GM23338 (cell line): ENCODE results near the gene GPR137C. TPM values are rescaled to one million over a fixed set of nuclear protein-coding genes. Genes with fewer than 3 reads are reported as not detected.

ENCODE experiments used
- ATAC-seq: fragments of 200-7000 bp; cut with Tn5 transposase; 3 replicates; pipeline ENCODE4 v1.9.1; 2020
- DNase-seq: peaks from one replicate; pipeline ENCODE4 v3.0.0-alpha.2; 2015; ENCODE audit warnings: low spot score
- H2AFZ ChIP-seq: fragments of 200-600 bp; sonication (generic); 2 replicates; pipeline ENCODE4 v1.8.0; 2016; ENCODE audit warnings: antibody characterized with exemption, mild to moderate bottlenecking, moderate library complexity
- H3F3A ChIP-seq: fragments of 200-600 bp; sonication (generic); replicated peaks from 2 replicates; pipeline ENCODE4 v1.8.0; 2017; ENCODE audit warnings: antibody characterized with exemption, mixed run types, low read depth
- H3K27ac ChIP-seq: fragments of 200-600 bp; sonication (generic); 2 replicates; pipeline ENCODE4 v1.6.1; 2016; ENCODE audit warnings: low read depth
- H3K27me3 ChIP-seq: fragments of 200-600 bp; sonication (generic); 2 replicates; pipeline ENCODE4 v1.8.0; 2016; ENCODE audit warnings: mild to moderate bottlenecking, mixed run types, moderate library complexity; ENCODE audit not compliant: insufficient read depth
- H3K36me3 ChIP-seq: fragments of 200-600 bp; sonication (generic); 2 replicates; pipeline ENCODE4 v1.8.0; 2016; ENCODE audit warnings: mild to moderate bottlenecking; ENCODE audit not compliant: insufficient read depth
- H3K4me1 ChIP-seq: fragments of 200-600 bp; sonication (generic); 2 replicates; pipeline ENCODE4 v1.8.0; 2016; ENCODE audit warnings: mild to moderate bottlenecking, moderate library complexity; ENCODE audit not compliant: insufficient read depth
- H3K4me2 ChIP-seq: fragments of 200-600 bp; sonication (generic); 2 replicates; pipeline ENCODE4 v1.7.1; 2017; ENCODE audit warnings: mixed run types
- H3K4me3 ChIP-seq: fragments of 200-600 bp; sonication (generic); 2 replicates; pipeline ENCODE4 v1.6.1; 2016; ENCODE audit warnings: mixed run types
- H3K79me2 ChIP-seq: fragments of 200-600 bp; sonication (generic); replicated peaks from 2 replicates; pipeline ENCODE4 v1.8.0; 2017; ENCODE audit warnings: mild to moderate bottlenecking; ENCODE audit not compliant: insufficient read depth
- H3K9me2 ChIP-seq: fragments of 200-600 bp; sonication (generic); 2 replicates; pipeline ENCODE4 v1.8.0; 2017; ENCODE audit not compliant: insufficient read depth
- H4K20me1 ChIP-seq: fragments of 200-600 bp; sonication (generic); replicated peaks from 2 replicates; pipeline ENCODE4 v1.8.0; 2017; ENCODE audit warnings: mild to moderate bottlenecking; ENCODE audit not compliant: insufficient read depth
- H3K27ac Mint-ChIP-seq: 2 replicates; pipeline ENCODE4 v1.8.0; 2020; ENCODE audit warnings: inconsistent platforms, mild to moderate bottlenecking, moderate library complexity, mixed read lengths
- H3K27me3 Mint-ChIP-seq: 3 replicates; pipeline ENCODE4 v1.8.0; 2022; ENCODE audit warnings: low read depth, mild to moderate bottlenecking, moderate library complexity, mixed read lengths, inconsistent platforms; ENCODE audit not compliant: insufficient read depth, poor library complexity
- H3K36me3 Mint-ChIP-seq: 3 replicates; pipeline ENCODE4 v1.8.0; 2021; ENCODE audit warnings: low read depth, mild to moderate bottlenecking, inconsistent platforms, moderate library complexity, mixed read lengths
- H3K4me1 Mint-ChIP-seq: 3 replicates; pipeline ENCODE4 v1.8.0; 2020; ENCODE audit warnings: mild to moderate bottlenecking, inconsistent platforms, mixed read lengths
- H3K4me3 Mint-ChIP-seq: 3 replicates; pipeline ENCODE4 v1.8.0; 2021; ENCODE audit warnings: moderate library complexity, mild to moderate bottlenecking, inconsistent platforms, mixed read lengths
- H3K9me3 Mint-ChIP-seq: 3 replicates; pipeline ENCODE4 v1.8.0; 2020; ENCODE audit warnings: moderate library complexity, mild to moderate bottlenecking, inconsistent platforms, mixed read lengths
- CREB1 ChIP-seq: fragments of 250-450 bp; sonication (Bioruptor Pico); IDR thresholded peaks from 2 replicates; pipeline ENCODE4 v1.5.0; 2020; ENCODE audit warnings: low read depth, mild to moderate bottlenecking, moderate library complexity
- CTCF ChIP-seq, 2 experiments: fragments of 200-600 bp in 1 of 2; sonication (generic) in 1 of 2; conservative IDR thresholded peaks; 2 replicates each; pipeline versions ENCODE4 v1.5.1 to v1.6.1; 2016 to 2017; ENCODE audit warnings: antibody characterized with exemption in 2 of 2, low read depth in 2 of 2, mild to moderate bottlenecking in 2 of 2, moderate library complexity in 1 of 2
- ETS1 ChIP-seq: IDR thresholded peaks from 2 replicates; pipeline ENCODE4 v1.6.1; 2016; ENCODE audit warnings: antibody characterized with exemption
- EZH2 ChIP-seq: fragments of 200-600 bp; sonication (generic); IDR thresholded peaks from one replicate; pipeline ENCODE4 v1.8.0; 2017; ENCODE audit warnings: antibody characterized with exemption, mild to moderate bottlenecking, low read depth; ENCODE audit not compliant: unreplicated experiment
- JUNB ChIP-seq: IDR thresholded peaks from one replicate; pipeline ENCODE4 v1.6.1; 2016; ENCODE audit warnings: antibody characterized with exemption; ENCODE audit not compliant: unreplicated experiment
- NANOG ChIP-seq: IDR thresholded peaks from 2 replicates; pipeline ENCODE4 v1.6.1; 2016; ENCODE audit warnings: antibody characterized with exemption, borderline replicate concordance
- POLR2AphosphoS5 ChIP-seq: IDR thresholded peaks from 2 replicates; pipeline ENCODE4 v1.6.1; 2016; ENCODE audit warnings: antibody characterized with exemption, low read depth
- REST ChIP-seq: IDR thresholded peaks from one replicate; pipeline ENCODE4 v1.6.1; 2018; ENCODE audit warnings: antibody characterized with exemption; ENCODE audit not compliant: unreplicated experiment
- long read RNA-seq: library from polyadenylated mRNA; unstranded; transcript quantifications from one replicate; pipeline ENCODE4 v2.0.0, GENCODE V29; 2020; ENCODE audit not compliant: unreplicated experiment
- polyA plus RNA-seq: library from polyadenylated mRNA; unstranded; fragments of >200 nt; fragmentation: Nextera tagmentation; extraction: Ambion mirVana; gene quantifications from 2 replicates; pipeline ENCODE4 v1.2.1, GENCODE V29; 2016
- total RNA-seq: library from RNA; depleted of rRNA; stranded (reverse); fragments of >200 nt; shearing (Covaris generic); gene quantifications from 2 replicates; pipeline ENCODE4 v1.2.3, GENCODE V29; 2014; rRNA removed

The GPR137C gene
- total RNA-seq (3.3 and 5.2 TPM in 2 replicates), polyA plus RNA-seq (2.2 and 2.4 TPM in 2 replicates)
- long read RNA-seq, partial matches to known transcripts = 0 of 1 reads
- long read RNA-seq, other reads (novel, unspliced or antisense) = 1 of 1 reads

GRCh38 chr14:52552063-52552988, at the start of gene GPR137C, which contains the start of gene TXNDC16:
GPR137C (plus strand) TSS chr14:52552836; CDS start chr14:52553148, 312 bp downstream.
TXNDC16 (minus strand) TSS chr14:52552505; CDS start chr14:52543557, 8,948 bp downstream.
- Mint-ChIP-seq H3K36me3 (no peaks in the 10 kb centered on the region; the same call in 2 of the 3 replicates), H3K4me1 (peaks cover 13% of the 10 kb centered on the region; the same call in 2 of the 3 replicates), H3K27me3 (peaks cover 3% of the 10 kb centered on the region), H3K4me3 (peak within 1 kb of the TSS; percentile 93), H3K27ac (peak within 1 kb of the TSS; percentile 2; the same call in 1 of the 2 replicates), H3K9me3 (no peaks in the 10 kb centered on the region; the same call in 2 of the 3 replicates)
- Histone ChIP-seq H3F3A (no peaks in the 10 kb centered on the region), H3K4me2 (peak within 1 kb of the TSS; percentile 93), H2AFZ (peak within 1 kb of the TSS; percentile 87), H3K4me3 (peak within 1 kb of the TSS; percentile 91), H3K79me2 (peaks cover 22% of the 10 kb centered on the region), H3K4me1 (peaks cover 21% of the 10 kb centered on the region; the same call in 1 of the 2 replicates), H3K36me3 (no peaks in the 10 kb centered on the region), H3K9me2 (no peaks in the 10 kb centered on the region), H3K27ac (peak within 1 kb of the TSS; percentile 76), H4K20me1 (peaks cover 2% of the 10 kb centered on the region; the same call in 1 of the 2 replicates), H3K27me3 (peaks cover 17% of the 10 kb centered on the region)
- peak; percentile 100 for DNase-seq
- peak; percentile 87 for ATAC-seq
- TF ChIP-seq POLR2AphosphoS5 (peak; percentile 74; the same call in 1 of the 2 replicates), CREB1 (CRISPR knock-in tag) (peak; percentile 84), JUNB (no peak)

- Histone ChIP-seq H3K27ac (no peak overlapping the region), H3K4me2 (no peak overlapping the region), H3K36me3 (no peaks in the 10 kb centered on the region), H3F3A (no peaks in the 10 kb centered on the region), H3K4me1 (peaks cover 10% of the 10 kb centered on the region; the same call in 1 of the 2 replicates), H3K79me2 (no peaks in the 10 kb centered on the region), H4K20me1 (no peaks in the 10 kb centered on the region), H3K27me3 (no peaks in the 10 kb centered on the region), H3K4me3 (no peak overlapping the region), H2AFZ (no peak overlapping the region), H3K9me2 (no peaks in the 10 kb centered on the region)
- Mint-ChIP-seq H3K36me3 (peaks cover 6% of the 10 kb centered on the region), H3K9me3 (no peaks in the 10 kb centered on the region), H3K4me3 (no peak overlapping the region), H3K27ac (no peak overlapping the region), H3K27me3 (no peaks in the 10 kb centered on the region), H3K4me1 (peaks cover 19% of the 10 kb centered on the region)
- no peak for TF ChIP-seq CTCF (conservative IDR thresholded peaks at IDR 0.05; ENCODE audit: low read depth in 2 of 2)
- no peak for TF ChIP-seq EZH2
- no peak for TF ChIP-seq NANOG
- TF ChIP-seq ETS1 = no peak
- TF ChIP-seq REST = no peak
- no peak for ATAC-seq
- no peak for DNase-seq
Observed at GRCh38 chr14:52513249-52513648, 39.4 kb upstream of the GPR137C start.
